Measurements from ENCODE around the gene ZFAND3.

Gene ZFAND3

DNA sequence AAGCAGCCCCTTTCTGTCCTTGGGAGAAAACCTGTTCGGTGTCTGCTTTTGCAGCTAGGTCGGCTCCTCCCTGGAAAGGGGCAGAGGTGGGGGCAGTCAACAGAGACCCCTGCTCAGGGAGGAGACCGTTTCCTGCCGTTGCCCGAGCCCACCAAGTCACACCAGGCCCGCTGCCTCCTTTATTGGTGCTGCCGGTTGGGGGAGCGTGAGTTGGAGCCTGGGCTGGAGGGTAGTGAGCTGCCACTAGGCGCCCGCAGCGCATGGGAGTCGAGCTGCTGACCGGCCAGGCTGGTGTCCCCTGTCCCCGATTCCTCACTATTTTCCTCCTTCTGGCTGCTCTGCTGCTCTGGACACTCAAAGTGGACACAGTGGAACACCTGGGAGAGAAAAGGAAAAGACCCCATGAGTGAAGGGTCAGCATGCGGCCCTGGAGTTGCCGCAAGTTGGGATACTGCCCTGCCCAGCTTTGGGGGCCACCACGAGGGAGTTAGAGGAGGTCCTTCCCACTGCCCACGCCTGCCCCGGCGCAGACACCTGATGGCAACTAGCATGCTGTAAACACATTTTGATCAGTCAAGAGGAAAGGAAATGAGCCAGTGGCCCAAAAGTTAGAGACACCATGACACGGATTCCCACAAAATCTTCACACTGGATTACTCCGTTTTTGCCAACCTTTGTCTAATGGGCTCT is 355.4 kb downstream of the ZFAND3 start:
- DNase-seq = no peak

DNA sequence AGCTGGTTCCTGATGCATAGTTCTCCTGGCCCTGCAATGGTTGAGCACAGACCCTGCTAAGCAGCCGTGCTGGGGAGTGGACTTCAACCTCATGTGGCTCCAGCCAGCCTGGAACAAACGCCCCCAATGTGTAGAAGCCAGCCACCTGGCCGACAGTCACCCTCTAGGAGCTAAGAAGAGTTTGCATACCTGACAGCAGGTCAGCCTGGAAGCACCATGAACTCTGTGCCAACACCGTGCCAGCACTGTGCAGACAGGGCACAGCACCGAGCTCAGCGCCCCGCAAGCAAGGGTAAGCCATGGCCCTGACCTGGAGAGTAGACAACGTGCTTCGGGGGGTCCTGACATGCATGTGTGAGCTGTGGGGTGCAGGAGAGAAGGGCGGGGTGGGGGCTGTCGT is 356.3 kb downstream of the ZFAND3 start:
- no peak for DNase-seq

DNA sequence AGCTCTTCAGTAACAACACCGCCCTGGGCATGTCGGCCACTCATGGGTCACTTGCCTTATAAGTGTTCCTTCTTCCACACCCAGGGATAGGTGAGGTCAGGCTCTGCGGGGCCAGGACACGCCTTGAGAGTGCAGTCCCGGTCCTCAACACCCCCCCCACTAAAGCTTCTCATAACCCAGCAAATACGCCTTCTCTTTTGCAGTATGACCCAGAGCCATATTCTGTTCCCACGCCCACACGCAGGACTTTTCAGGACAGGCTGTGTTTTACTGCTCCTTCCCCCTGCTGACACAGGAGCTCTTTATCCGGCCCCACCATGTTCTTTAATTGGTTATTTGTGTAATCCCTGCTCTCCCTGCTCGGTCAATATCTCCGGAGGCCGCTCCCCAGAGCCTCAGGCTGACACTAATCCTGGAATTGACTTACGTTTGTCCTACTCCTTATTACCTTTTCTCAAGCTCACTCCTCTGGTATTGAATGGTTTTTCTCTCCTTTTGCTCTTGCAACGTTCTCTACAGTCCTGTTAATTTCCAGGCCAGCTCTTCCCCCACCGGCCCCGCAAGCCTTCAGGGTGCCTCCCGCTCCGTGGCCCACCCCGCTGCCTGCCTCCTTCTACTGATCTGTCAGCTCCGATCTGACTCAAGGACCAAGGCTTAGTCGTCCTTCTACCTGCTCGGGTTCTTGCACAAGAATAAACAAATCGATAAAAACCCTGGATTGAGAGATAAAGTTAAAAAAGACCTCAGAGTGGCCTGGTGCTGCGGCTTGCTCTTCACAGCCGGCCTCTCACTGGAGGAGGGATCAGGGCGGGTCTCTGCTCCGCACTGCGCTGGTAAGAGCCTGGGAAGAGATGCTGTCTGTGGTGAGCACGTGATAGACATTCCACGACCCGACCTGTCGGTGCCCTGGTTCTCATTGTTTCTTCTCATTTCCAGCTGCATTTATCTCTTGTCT is 357.5 kb downstream of the ZFAND3 start:
- DNase-seq = no peak

DNA sequence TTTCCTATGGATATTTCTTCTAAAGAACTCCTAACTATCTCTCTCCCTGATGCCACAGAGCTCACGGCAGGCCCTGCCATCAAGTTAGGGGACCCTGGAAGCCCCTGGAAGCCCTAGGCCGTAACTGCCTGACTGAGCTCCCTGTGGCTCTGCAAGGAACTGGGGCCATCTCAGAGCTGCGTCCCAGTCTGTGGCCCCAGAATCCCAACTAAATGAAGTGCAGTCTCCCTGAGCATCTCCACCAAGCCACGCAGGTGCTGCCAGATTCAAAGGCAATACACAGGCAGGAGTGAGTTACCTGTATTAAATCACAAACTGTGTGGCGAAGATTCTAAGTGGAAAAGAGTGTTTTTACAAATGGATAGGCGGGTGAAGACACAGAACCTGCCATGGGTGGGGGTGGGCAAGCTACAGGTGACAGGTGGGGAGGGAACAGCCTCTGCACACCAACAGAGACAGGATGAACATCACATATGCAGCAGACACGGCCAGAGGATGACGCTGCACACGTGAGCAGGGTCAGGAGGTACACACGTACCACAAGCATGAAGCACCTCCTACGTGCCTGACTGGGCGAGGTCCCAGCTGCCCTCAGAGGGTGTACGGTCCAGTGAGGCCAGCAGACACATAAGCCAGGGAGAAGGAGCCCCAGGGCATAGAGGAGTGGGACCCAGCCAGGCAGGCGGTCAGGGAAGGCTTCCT is 358.5 kb downstream of the ZFAND3 start:
- DNase-seq = no peak

DNA sequence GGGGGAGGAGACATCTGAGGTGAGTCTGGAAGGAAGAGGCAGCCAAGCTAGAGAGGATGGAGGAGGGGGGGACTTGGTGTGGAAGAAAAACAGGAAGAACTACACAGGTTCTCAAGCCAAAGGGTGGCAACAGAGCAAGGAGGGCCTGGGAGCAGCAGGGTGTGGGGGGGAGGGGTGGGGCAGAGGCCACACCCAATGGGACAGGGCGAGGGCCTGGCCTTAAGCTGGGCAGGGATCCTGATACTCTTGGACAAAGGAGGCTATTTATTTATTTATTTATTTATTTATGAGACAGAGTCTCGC is 359.0 kb downstream of the ZFAND3 start:
- DNase-seq = no peak

DNA sequence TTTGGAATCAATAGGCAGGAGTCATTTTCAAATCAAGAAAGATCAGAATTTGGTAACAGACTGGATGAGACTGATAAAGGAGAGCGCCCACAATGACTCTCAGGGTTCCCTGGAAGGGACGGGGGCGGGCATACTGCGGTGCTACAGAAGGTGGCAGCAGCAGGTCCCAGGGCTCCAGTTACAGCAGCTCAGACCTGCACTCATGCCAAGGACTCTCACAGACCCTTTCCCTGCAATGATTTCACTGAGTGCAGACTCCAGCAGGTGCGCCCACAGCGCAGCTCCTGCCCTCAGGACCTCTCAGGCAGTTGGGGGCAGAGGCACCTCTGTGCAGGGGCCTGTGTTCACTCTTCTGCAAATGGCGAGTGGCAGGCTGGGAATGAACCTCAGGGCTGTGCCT is 359.8 kb downstream of the ZFAND3 start:
- no peak for DNase-seq

DNA sequence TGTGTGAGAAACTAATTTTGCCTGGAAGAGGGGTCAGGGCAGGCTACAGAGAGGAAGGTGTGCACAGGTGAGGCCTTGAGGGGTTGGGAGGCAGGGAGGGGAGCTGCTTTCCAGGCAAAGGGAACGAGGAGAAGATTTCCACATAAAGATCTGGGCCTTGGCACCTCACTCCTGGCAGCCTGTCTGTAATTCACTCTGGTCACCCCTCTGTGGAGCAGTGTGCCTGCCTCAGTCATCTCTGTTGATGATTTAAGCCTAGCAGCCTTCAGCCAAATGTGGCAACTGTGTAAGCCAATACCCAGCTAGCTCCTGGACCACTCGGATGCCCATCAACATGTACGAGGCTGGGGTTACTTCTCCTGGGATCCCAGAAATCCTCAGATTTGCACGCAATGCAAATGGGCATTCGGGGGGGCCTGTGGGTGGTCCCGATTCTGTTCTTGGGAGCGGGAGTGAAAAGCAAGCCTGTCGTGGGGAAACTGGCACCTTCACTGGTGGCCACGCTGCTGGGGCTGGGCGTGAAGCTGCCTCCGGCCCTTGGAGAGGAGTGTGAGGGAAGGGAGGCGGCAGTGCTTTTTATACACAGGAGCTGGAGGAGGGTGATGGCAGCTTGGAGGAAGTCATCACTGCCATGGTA is 360.4 kb downstream of the ZFAND3 start:
- no peak for DNase-seq

DNA sequence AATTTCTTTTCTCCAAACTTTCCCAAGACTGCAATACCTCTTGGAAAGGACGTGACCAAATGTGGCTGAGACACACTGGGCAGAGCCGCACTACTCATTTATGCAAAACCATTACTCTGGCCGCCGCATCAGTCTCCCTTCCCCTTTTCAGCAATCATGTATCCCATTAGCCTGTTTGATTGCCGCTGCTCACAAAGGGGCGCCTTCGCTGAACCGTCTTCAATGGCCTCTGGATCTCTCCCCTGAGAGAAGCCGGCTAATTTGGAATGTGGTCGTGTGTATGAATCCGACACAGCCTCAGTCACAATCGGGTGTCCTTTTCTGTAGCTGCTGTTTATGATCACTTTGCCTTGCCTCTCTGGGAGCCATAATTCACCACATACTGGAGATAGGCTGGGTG is 361.1 kb downstream of the ZFAND3 start:
- DNase-seq = no peak

DNA sequence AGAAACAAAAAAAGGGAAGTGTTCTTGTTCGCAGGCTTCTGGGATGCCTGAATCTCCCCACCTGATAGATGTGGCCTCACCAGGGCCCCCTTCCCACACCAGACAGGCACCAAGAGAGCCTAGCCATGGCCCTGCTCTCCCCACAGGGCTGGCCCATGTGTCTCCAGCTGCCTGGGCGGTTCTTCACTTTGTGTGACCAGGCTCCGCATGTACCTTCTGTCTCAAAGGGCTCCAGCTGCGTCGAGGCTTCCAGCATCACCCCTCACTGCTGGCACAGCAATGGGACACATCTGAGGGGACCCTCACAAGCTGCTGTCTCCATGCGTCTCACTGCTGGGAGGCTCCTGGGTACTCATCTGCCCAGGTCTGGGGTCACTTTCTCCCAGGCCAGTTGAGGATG is 362.9 kb downstream of the ZFAND3 start:
- no peak for DNase-seq

DNA sequence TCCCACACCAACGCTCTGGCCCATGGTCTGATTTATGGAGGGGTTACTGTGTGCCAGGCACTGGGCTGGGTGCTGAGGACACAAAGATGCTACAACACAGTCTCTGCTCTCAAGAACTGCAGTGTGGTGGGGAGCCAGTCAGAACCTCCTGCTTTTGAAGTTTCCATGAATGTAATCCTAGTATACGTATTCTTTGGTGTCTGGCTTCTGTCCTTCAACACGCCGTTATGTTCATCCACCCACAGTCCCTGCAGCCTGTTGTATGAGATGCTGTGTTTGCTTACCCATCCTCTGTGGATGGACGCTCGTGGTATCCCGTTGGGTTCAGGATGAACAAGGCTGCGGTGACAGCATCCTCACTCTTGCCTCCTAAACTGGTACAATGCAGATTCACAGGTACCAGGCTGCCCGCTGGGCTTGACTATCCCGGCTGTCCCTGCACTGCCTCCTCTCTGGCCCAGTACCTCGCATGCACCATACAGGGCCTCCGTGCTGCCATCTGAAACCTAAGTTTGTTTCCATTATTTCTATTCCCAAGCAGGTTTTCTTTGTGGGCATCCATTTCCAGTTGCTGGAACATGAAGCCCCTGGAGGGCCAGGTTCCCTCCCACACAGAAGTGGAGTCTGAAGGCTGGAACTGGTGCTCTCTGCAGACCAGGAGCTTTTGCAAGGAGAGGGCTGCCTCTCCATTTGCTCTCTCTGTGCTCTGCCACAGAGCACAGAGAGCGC is 364.5 kb downstream of the ZFAND3 start:
- DNase-seq = no peak

DNA sequence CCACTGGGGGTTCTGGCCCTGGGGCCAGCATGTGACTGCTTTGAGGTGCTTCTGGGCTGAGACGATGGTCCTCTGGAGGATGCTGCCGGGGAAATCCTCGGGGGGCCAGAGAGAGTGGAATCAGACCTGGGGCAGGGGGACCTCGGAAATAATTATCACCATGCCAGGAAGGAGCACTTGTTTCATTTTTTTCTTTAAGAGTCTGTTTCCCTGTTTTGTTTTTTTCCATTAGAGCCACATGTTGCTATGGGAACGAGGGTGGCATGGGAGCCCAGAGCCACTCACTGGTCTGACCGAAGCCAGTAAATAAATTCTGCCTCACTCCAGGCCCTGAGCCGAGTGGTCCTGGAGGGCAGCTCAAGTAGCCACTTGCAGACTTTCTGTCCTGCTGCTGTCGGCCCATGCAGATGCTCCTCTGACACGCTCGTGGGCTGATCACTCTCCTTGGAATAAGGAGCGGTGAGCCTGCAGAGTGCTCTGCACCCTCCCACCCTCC is 365.1 kb downstream of the ZFAND3 start:
- DNase-seq = no peak

DNA sequence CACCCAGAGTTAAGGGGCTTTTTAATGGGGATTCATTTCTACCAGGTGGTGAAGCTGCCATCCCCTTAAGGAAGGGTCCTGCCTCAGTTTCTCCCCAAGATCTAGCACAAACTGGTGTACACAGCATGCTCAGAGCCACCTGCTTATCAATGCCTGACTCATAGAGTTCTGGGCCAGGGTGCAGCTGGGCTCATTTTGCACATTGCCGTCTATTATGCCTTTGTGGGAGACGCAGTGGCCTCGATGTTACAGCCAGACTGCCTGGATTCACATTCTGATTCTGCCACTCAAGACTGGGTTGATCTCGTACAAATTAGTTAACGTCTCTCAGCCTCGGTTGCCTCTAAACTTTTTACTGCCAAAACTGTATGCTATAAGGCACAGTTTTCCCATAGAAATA is 365.7 kb downstream of the ZFAND3 start:
- DNase-seq = no peak

DNA sequence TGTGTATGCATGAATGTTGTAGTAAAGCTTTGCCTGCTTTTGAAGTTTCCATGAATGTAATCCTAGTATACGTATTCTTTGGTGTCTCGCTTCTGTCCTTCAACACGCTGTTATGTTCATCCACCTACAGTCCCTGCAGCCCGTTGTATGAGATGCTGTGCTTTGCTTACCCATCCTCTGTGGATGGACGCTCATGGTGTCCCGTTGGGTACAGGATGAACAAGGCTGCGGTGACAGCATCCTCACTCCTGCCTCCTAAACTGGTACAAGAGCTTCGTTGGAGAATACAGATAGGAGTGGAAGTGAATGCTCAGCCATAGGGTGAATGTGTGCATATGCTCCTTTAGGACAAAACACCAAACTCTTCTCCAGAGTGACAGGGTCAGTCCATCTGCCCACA is 366.2 kb downstream of the ZFAND3 start:
- DNase-seq = no peak

DNA sequence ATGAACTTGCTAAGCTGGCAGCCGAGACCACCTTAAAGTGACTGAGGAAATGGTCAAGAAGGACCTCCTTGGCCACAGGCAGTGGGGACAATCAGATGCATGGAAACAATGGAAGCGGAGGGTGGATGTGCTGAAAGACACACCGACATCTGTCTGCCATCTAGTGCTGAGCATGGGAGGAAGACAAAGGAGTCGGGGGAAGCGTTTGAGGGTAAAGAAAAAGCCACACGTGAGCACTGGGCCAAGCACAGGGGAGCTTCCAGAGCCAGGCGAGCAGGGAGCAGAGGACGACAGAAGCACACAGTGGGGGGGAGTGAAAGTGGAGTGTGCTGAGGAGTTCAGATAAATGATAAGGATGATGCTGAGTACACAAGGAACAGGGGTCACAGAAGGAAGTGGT is 367.8 kb downstream of the ZFAND3 start:
- DNase-seq = no peak

DNA sequence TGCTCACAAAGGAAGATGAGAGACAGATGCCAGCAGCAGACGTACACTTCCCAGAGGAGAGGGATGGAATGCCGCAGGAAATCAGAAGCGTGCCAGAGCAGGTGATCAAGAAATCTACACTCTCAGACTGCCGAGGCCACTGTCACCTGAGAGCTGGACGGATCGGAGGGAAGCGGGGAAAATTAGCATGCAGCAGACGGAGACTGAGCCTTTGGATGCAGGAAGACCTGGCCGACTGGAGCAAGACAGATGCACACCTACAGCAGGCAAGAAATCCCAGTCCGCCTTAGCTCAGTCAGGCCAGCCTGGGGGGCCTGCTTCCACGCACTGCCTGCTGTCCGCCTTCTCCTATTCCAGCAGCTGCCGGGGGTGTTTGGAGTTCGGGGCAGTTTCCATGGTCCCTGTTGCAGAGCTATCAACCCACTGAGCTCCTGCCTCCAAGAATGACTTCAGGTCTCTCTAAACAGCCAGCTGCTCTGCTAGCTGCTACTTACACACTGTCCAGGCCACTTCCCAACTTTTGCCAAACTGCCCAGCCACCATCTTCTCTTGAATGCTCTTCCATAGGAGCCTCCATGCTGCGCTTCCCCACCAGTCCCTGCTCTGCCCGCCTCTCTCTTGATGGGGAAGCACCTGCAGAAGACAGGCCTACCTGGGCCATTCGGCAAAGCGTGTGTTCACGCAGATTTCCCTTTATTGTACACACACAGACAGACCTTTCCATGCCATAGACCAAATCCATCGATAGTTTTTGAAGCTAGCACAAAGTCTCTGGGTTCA is 368.5 kb downstream of the ZFAND3 start:
- DNase-seq = no peak

DNA sequence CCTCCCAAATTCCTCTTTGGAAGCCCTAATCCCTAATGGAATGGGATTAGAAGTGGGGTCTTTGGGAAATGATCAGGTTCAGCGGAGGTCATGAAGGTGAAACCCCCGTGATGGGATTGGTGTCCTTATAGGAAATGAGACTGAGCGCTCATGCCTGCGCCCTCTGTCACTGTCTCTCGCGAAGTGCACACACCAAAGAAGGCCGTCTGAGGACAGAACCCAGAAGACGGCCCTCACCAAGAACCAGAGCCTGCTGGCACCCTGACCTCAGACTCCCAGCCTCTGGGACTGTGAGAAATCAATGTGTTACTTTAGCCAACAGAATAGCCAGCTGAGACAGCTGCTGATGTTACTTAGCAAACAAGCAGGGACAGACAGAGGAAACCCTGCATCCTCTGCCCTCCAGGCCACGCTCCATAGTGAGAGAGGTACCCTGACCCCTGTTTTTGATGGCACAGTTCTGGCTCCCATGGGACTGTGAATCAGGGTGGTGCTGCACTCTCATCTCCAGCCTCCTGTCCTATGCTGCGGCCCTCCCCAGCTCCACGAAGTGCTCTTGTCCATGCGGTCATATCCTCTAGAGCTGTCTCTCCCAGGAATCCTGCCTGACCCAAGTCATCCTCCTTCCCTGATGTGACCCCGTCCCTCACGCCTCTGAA is 369.3 kb downstream of the ZFAND3 start:
- no peak for DNase-seq

DNA sequence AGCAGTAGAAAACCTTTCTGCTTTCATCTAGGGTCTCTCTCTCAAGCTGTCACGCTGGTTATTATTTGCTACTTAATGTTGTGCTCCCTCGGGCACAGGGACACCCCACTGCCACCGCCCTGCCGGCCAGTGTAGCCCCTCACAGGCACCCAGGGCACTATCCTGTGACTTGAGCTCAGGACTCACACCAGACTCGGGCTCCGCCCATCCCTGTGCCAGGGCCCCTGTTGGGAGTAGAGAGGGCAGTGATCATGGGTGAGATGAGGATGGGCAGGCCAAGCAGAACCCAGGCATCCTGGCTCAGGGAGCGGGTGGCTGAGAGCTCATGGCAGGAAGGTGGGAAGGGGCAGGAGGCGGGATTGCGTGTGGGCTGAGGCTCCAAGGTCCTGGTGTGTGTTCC is 371.9 kb downstream of the ZFAND3 start:
- no peak for DNase-seq

DNA sequence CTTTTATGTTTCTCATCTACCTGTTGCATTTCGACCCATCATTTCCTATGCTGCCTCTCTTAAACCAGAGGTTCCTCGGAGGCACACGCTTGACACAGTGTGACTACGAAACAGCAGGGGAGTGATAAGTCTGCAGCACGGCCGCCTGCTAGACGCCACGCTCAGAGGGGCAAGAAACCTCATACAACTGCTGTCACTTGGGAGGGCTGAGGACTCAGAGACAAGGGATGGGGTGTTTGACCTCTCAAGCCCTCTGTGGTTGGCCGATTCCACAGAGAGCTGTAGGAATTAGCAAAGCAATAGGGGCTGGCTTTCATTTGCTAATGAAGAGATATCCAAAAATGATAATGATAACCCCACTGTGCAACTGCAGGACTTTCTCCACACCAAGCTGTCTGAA is 372.5 kb downstream of the ZFAND3 start:
- no peak for DNase-seq

DNA sequence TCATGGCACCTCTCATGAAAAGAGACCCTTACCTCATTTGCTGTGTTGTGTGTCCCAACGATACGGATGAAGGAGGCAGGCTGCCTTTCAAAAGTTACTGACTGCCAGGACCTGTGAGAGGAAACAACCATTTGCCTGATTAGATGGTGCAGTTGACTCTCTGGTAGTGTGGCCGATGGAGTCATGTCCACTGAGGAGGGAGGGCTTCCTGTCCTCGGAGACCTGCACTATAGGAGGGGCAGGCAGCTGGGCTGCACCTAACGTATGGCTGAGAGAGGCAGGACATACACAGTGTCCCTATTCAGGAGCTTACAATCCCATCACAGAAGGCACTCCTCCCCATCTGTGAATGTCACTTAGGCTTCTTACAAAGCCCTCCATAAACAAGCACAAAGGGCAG is 373.0 kb downstream of the ZFAND3 start:
- DNase-seq = no peak

DNA sequence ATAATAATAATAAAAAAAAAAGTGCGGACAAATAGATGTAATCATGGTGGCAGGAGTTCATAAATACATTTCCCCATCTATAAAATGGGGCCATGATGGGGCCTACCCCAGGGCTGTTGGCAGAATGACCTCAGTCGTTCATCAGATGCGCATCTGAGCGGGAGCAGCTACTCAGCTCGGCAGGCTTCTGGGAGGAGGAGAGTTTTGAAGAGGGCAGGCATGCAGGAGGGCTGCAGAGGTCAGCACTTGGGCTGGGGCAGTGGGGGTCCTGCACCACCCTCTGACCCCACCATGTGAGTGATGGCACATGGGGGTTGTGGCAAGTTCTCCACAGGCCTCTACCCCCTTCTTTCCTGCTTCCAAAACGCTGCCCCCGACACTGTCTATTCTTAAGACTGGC is 373.5 kb downstream of the ZFAND3 start:
- DNase-seq = no peak
